ENCODE measurements around the gene CCDC78. TPM values are rescaled to one million over a fixed set of nuclear protein-coding genes. Genes with fewer than 3 reads are reported as not detected.

Gene CCDC78
- total RNA-seq, 6 experiments from 2014 or later: 2.2 to 4.1 (median 3.4) TPM

DNA sequence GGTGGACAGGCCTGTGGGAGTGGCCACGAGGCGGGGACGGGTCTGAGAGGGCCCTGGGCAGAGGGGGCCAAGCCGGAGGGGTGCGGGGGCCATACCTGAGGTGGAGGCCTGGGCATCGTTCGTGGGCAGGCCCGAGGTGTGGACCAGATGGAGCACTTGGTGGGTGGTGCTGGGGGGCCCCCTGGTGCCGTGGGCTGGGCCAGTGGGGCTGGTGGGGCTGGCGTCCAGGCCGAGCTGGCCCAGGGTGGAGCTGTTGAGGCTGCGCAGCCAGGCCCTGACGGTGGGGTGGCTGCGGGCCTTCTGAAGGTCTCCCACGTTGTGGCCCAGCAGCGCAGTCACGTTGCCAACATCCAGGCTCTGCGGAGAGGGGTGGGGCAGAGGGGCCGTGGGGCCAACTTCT is 43.7 kb upstream of the CCDC78 start:
- Mint-ChIP-seq H3K27me3 (ENCODE audit: insufficient read depth) (no peaks in the 10 kb centered on the region), H3K9me3 (no peaks in the 10 kb centered on the region), H3K27ac (no peak overlapping the region), H3K4me1 (ENCODE audit: low read depth) (no peaks in the 10 kb centered on the region), H3K4me3 (no peak overlapping the region), H3K36me3 (ENCODE audit: low read depth) (no peaks in the 10 kb centered on the region)
- no peak for DNase-seq
- TF ChIP-seq, protein P1, sequence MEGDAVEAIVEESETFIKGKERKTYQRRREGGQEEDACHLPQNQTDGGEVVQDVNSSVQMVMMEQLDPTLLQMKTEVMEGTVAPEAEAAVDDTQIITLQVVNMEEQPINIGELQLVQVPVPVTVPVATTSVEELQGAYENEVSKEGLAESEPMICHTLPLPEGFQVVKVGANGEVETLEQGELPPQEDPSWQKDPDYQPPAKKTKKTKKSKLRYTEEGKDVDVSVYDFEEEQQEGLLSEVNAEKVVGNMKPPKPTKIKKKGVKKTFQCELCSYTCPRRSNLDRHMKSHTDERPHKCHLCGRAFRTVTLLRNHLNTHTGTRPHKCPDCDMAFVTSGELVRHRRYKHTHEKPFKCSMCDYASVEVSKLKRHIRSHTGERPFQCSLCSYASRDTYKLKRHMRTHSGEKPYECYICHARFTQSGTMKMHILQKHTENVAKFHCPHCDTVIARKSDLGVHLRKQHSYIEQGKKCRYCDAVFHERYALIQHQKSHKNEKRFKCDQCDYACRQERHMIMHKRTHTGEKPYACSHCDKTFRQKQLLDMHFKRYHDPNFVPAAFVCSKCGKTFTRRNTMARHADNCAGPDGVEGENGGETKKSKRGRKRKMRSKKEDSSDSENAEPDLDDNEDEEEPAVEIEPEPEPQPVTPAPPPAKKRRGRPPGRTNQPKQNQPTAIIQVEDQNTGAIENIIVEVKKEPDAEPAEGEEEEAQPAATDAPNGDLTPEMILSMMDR (IDR thresholded peaks at IDR 0.05): no peak

DNA sequence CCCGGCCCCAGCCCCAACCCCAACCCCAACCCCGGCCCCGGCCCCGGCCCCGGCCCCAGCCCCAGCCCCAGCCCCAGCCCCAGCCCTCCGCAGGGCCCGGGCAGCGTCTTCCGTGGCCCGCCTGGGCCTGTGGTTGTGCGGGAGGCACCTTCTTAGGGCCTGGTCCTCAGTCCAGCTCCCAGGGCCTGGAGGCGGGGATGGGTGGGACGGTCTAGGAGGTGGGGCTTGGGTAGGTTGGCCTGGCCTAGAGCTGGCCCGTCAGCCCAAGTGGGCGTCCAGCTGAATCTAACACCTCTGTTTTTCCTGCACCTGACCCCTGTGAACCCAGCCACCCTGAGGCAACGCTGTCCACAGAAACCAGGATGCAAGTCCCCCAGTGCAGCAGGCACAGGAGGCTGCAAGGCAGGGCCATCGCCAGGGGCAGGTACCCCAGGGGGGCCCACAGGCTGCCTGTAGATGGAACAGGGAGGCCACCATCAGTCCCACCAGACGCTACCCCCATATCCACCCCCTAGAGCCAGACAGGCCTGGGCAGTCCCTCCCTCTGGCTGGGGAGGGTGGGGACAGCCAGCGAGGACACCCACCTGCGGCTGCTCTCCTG is 43.0 kb upstream of the CCDC78 start:
- Mint-ChIP-seq H3K36me3 (ENCODE audit: low read depth) (no peaks in the 10 kb centered on the region), H3K4me3 (no peak overlapping the region), H3K27ac (no peak overlapping the region), H3K27me3 (ENCODE audit: insufficient read depth) (no peaks in the 10 kb centered on the region), H3K4me1 (ENCODE audit: low read depth) (no peaks in the 10 kb centered on the region), H3K9me3 (no peaks in the 10 kb centered on the region)
- DNase-seq: no peak
- TF ChIP-seq, protein P1 (IDR thresholded peaks at IDR 0.05): no peak

DNA sequence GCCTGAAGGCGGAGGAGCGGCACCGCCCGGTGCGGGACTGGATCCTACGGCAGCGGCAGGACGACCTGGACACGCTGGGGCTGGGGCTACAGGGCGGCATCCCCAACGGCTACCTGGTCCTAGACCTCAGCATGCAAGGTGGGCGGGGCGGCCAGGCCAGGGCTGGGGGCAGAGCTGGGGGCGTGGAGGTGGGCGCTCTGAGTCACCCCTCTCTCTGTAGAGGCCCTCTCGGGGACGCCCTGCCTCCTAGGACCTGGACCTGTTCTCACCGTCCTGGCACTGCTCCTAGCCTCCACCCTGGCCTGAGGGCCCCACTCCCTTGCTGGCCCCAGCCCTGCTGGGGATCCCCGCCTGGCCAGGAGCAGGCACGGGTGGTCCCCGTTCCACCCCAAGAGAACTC is 42.2 kb upstream of the CCDC78 start:
- Mint-ChIP-seq H3K9me3 (no peaks in the 10 kb centered on the region), H3K36me3 (ENCODE audit: low read depth) (no peaks in the 10 kb centered on the region), H3K4me1 (ENCODE audit: low read depth) (no peaks in the 10 kb centered on the region), H3K27me3 (ENCODE audit: insufficient read depth) (no peaks in the 10 kb centered on the region), H3K27ac (no peak overlapping the region), H3K4me3 (no peak overlapping the region)
- no peak for DNase-seq
- TF ChIP-seq, protein P1 (IDR thresholded peaks at IDR 0.05): no peak

DNA sequence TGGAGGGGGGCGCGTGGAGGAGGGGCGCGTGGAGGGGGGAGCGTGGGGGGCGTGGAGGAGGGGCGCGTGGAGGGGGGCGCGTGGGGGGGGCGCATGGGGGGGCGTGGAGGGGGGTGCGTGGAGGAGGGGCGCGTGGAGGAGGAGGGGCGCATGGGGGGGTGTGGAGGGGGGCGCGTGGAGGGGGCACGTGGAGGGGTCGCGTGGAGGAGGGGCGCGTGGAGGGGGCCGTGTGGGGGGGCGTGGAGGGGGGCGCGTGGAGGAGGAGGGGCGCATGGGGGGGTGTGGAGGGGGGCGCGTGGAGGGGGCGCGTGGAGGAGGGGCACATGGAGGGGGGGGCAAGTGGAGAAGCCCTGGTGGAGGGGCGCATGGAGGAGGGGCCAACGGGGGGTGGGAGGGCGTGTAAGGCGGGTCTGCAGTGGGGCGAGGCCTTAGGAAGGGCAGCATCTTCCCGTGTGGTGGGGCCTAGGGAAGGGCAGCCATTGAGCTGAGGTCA is 41.5 kb upstream of the CCDC78 start:
- Mint-ChIP-seq H3K9me3 (no peaks in the 10 kb centered on the region), H3K36me3 (ENCODE audit: low read depth) (no peaks in the 10 kb centered on the region), H3K4me1 (ENCODE audit: low read depth) (no peaks in the 10 kb centered on the region), H3K27me3 (ENCODE audit: insufficient read depth) (no peaks in the 10 kb centered on the region), H3K4me3 (no peak overlapping the region), H3K27ac (no peak overlapping the region)
- no peak for DNase-seq
- TF ChIP-seq, protein P1 (IDR thresholded peaks at IDR 0.05): no peak

DNA sequence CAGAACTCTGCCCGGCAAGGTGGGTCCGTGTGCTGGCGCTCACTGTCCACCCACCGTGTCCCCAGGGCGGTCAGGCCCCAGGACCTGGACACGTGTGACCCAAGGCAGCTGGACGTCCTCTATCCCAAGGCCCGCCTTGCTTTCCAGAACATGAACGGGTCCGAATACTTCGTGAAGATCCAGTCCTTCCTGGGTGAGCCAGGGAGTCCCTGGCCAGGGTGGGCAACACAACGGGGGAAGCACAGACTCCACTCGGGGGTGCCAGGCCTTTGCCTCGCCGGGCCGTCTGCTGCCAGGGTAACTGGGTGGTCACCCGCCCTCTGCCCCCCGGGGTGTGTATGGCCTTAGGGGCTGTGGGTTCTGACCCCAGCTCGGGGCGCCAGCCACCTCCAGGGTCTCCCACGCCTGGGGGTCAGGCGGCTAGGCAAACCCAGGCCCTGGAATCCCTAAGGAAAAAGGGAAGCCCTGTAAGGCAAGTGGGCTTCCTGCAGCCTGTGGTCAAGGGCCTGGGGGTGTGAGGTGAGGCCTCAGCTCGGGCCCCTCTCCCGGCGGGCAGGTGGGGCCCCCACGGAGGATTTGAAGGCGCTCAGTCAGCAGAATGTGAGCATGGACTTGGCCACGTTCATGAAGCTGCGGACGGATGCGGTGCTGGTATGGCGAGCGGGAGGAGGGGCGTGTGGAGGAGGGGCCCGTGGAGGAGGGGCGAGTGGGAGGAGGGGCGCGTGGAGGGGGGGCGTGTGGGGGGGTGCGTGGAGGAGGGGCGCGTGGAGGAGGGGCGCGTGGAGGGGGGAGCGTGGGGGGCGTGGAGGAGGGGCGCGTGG is 40.8 kb upstream of the CCDC78 start:
- H3K4me3 Mint-ChIP-seq: no peak overlapping the region
- H3K9me3 Mint-ChIP-seq: no peaks in the 10 kb centered on the region
- H3K4me1 Mint-ChIP-seq (ENCODE audit: low read depth): no peaks in the 10 kb centered on the region
- TF ChIP-seq, protein P1 (IDR thresholded peaks at IDR 0.05): no peak
- H3K27me3 Mint-ChIP-seq (ENCODE audit: insufficient read depth): no peaks in the 10 kb centered on the region
- DNase-seq: no peak
- H3K27ac Mint-ChIP-seq: no peak overlapping the region
- H3K36me3 Mint-ChIP-seq (ENCODE audit: low read depth): no peaks in the 10 kb centered on the region

Data from HFFc6 (cell line).